Measurements from ENCODE around the gene NTNG1. TPM values are rescaled to one million over a fixed set of nuclear protein-coding genes. Genes with fewer than 3 reads are reported as not detected.

NTNG1 gene
- total and polyA plus RNA-seq, 2 of the 4 experiments (the other 2 are of a cell fraction): 1.2 to 2.3 TPM

- no peaks in the 10 kb centered on the region for H3K9me3 ChIP-seq (ENCODE audit: control insufficient read depth, insufficient read depth, low read length)
- BruUV-seq (replicated peaks): no TSS peak
- WGBS, 2 experiments (ENCODE audit: extremely low coverage in 2 of 2, insufficient read length in 1 of 2): 81% methylated on average over 3 of the region's 5 CpGs; no CpG with 5 or more reads in 1 of the 2 experiments
Observed at GRCh38 chr1:107171333-107171732, 30.5 kb downstream of the NTNG1 start.

More at GRCh38 chr1:107171333-107171732, 30.5 kb downstream of the NTNG1 start:
- Histone ChIP-seq H3K23ac (ENCODE audit: low read depth, low read length) (no peak overlapping the region), H3K4ac (ENCODE audit: low read depth, low read length) (no peak overlapping the region), H3K4me2 (ENCODE audit: low read depth, low read length) (no peak overlapping the region), H3K9me1 (ENCODE audit: insufficient read depth, low read length) (no peaks in the 10 kb centered on the region), H3K79me1 (ENCODE audit: low read depth in 1 of 2, low read length in 2 of 2) (no peaks in the 10 kb centered on the region), H2BK20ac (ENCODE audit: low read depth, low read length) (no peak overlapping the region), H2AK5ac (ENCODE audit: low read depth, low read length) (no peak overlapping the region), H3K4me3 (ENCODE audit: insufficient read depth, low read depth, low read length) (no peak overlapping the region), H2AFZ (replicated peaks; ENCODE audit: low read length, poor library complexity) (no peak overlapping the region), H4K20me1 (ENCODE audit: insufficient read depth, low read length) (no peaks in the 10 kb centered on the region), H2BK120ac (ENCODE audit: low read depth, low read length) (no peak overlapping the region), H3K36me3 (ENCODE audit: control insufficient read depth, insufficient read depth, low read length) (no peaks in the 10 kb centered on the region), H4K5ac (ENCODE audit: low read depth, low read length) (no peak overlapping the region), H4K8ac (ENCODE audit: low read depth in 2 of 2, low read length in 2 of 2) (no peak overlapping the region), H4K91ac (ENCODE audit: insufficient read depth, low read depth, low read length) (no peak overlapping the region), H3K4me1 (ENCODE audit: control insufficient read depth, insufficient read depth, low read length) (no peaks in the 10 kb centered on the region), H3K18ac (ENCODE audit: low read depth, low read length) (no peak overlapping the region), H2AK9ac (replicated peaks; ENCODE audit: low read depth, low read length, poor library complexity) (no peak overlapping the region), H3K14ac (replicated peaks; ENCODE audit: low read depth, low read length) (no peak overlapping the region), H3K27ac (ENCODE audit: insufficient read depth, low read length) (no peak overlapping the region), H2BK15ac (ENCODE audit: low read depth, low read length) (no peak overlapping the region), H3K9ac (ENCODE audit: low read depth, low read length) (no peak overlapping the region), H2BK5ac (ENCODE audit: low read depth, low read length, poor library complexity, severe bottlenecking) (no peak overlapping the region), H3K27me3 (ENCODE audit: control insufficient read depth, insufficient read depth, low read length) (no peaks in the 10 kb centered on the region), H3K56ac (ENCODE audit: extremely low read depth, insufficient read depth, low read length) (no peak overlapping the region)
- ATAC-seq (ENCODE audit: low read depth) (no peak), DNase-seq (no peak)
- in situ Hi-C loops (cut with MboI; ENCODE audit: low sequenced_read_pairs): no loop called here
- intact Hi-C loops (cut with micrococcal nuclease): no loop called here
- CTCF ChIA-PET: no interaction called here
- TF ChIP-seq RCOR1 (IDR thresholded peaks at IDR 0.05; ENCODE audit: insufficient replicate concordance, low read length) (no peak), USF2 (IDR thresholded peaks at IDR 0.05; ENCODE audit: low read depth, low read length) (no peak), ELK1 (IDR thresholded peaks at IDR 0.05; ENCODE audit: borderline replicate concordance, low read depth, low read length) (no peak), NFE2L2 (IDR thresholded peaks at IDR 0.05; ENCODE audit: low read depth, low read length) (no peak), RFX5 (IDR thresholded peaks at IDR 0.05; ENCODE audit: low read depth, low read length) (no peak)
- TF ChIP-seq, protein P1, sequence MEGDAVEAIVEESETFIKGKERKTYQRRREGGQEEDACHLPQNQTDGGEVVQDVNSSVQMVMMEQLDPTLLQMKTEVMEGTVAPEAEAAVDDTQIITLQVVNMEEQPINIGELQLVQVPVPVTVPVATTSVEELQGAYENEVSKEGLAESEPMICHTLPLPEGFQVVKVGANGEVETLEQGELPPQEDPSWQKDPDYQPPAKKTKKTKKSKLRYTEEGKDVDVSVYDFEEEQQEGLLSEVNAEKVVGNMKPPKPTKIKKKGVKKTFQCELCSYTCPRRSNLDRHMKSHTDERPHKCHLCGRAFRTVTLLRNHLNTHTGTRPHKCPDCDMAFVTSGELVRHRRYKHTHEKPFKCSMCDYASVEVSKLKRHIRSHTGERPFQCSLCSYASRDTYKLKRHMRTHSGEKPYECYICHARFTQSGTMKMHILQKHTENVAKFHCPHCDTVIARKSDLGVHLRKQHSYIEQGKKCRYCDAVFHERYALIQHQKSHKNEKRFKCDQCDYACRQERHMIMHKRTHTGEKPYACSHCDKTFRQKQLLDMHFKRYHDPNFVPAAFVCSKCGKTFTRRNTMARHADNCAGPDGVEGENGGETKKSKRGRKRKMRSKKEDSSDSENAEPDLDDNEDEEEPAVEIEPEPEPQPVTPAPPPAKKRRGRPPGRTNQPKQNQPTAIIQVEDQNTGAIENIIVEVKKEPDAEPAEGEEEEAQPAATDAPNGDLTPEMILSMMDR (conservative IDR thresholded peaks at IDR 0.05; ENCODE audit: low read depth, low read length): no peak
- POLR2A ChIA-PET (ENCODE audit: unreplicated experiment): no interaction called here
- dilution Hi-C loops (cut with HindIII; ENCODE audit: low sequenced_read_pairs, unreplicated experiment): no loop called here

Data from IMR-90 (cell line).